A549 (cell line): ENCODE measurements around the gene NAALADL1. TPM values are rescaled to one million over a fixed set of nuclear protein-coding genes. Genes with fewer than 3 reads are reported as not detected.
A peak's percentile ranks its signal among the peaks of the same experiment; 100 is the strongest.

Experiments
- ATAC-seq, 2 experiments: fragments of 200-7000 bp in 1 of 2; fragments of >200 bp in 1 of 2; cut with Nextera tagmentation in 1 of 2; cut with Tn5 transposase in 1 of 2; 3 replicates each; pipeline versions ENCODE4 v1.8.0 to v1.9.1; 2018 to 2020; ENCODE audit warnings: mild to moderate bottlenecking in 1 of 2, moderate library complexity in 1 of 2
- CTCF ChIA-PET: fragments of 300-600 bp; sonication (Branson Sonifier 250); formaldehyde crosslinking; extraction: SDS; loops from one replicate; lab custom pipeline; 2021; ENCODE audit warnings: antibody characterized with exemption, inconsistent platforms; lab: Yijun Ruan, JAX
- POLR2A ChIA-PET: fragments of 350-600 bp; formaldehyde crosslinking; extraction: SDS; loops from one replicate; lab custom pipeline; 2021; ENCODE audit warnings: antibody characterized with exemption, inconsistent platforms; lab: Yijun Ruan, JAX
- DNase-seq, 2 experiments: peaks; one replicate each; pipeline versions ENCODE4 v3.0.0 to v3.0.0-alpha.2; 2011 to 2016; ENCODE audit warnings: low read depth in 1 of 2, low spot score in 1 of 2
- FAIRE-seq: peaks from 2 replicates; lab custom pipeline; 2011; peaks lifted over from hg19 to GRCh38; lab: Jason Lieb, UNC
- H3K27ac ChIP-seq, 2 experiments: fragments of >200 bp; sonication (Bioruptor Twin); formaldehyde crosslinking; 3 replicates each; pipeline ENCODE4 v1.5.1; 2016 to 2017
- H3K4me1 ChIP-seq: fragments of >200 bp; sonication (Bioruptor Twin); formaldehyde crosslinking; 3 replicates; pipeline ENCODE4 v1.6.1; 2016
- H3K4me2 ChIP-seq: fragments of >200 bp; sonication (Bioruptor Twin); formaldehyde crosslinking; 3 replicates; pipeline ENCODE4 v1.6.1; 2016
- H3K4me3 ChIP-seq: fragments of >200 bp; sonication (Bioruptor Twin); formaldehyde crosslinking; 3 replicates; pipeline ENCODE4 v1.5.1; 2016
- H3K9me3 ChIP-seq: fragments of >200 bp; sonication (Bioruptor Twin); formaldehyde crosslinking; 3 replicates; pipeline ENCODE4 v1.6.1; 2016
- ATOH8 ChIP-seq: fragments of 250-450 bp; sonication (Bioruptor Pico); IDR thresholded peaks from 2 replicates; pipeline ENCODE4 v1.5.0; 2020; ENCODE audit warnings: low read depth, mild to moderate bottlenecking, moderate library complexity
- BCL3 ChIP-seq: fragments of >200 bp; sonication (Bioruptor Twin); formaldehyde crosslinking; IDR thresholded peaks from 3 replicates; pipeline ENCODE4 v1.6.1; 2016
- BHLHE40 ChIP-seq: IDR thresholded peaks from 2 replicates; pipeline ENCODE4 v1.6.1; 2012; ENCODE audit warnings: low read depth, low read length, inconsistent platforms
- CBX2 ChIP-seq: fragments of 200-600 bp; sonication (generic); IDR thresholded peaks from 2 replicates; pipeline ENCODE4 v1.6.1; 2016; ENCODE audit warnings: low read depth, mild to moderate bottlenecking, borderline replicate concordance
- CEBPB ChIP-seq, 2 experiments: fragments of >200 bp in 1 of 2; sonication (Bioruptor Twin) in 1 of 2; formaldehyde crosslinking in 1 of 2; IDR thresholded peaks; 2 replicates each; pipeline ENCODE4 v1.6.1; 2012 to 2016
- CHD2 ChIP-seq: fragments of 150-350 bp; IDR thresholded peaks from 2 replicates; pipeline ENCODE4 v1.6.1; 2014; ENCODE audit warnings: low read length; ENCODE audit not compliant: partially characterized antibody
- EHF ChIP-seq: fragments of 250-450 bp; sonication (Bioruptor Pico); IDR thresholded peaks from 2 replicates; pipeline ENCODE4 v1.5.0; 2020; ENCODE audit warnings: mild to moderate bottlenecking
- ELK1 ChIP-seq: fragments of 150-350 bp; IDR thresholded peaks from 2 replicates; pipeline ENCODE4 v1.6.1; 2014; ENCODE audit warnings: low read depth, mild to moderate bottlenecking, low read length
- FOSB ChIP-seq: fragments of 250-450 bp; sonication (Bioruptor Pico); IDR thresholded peaks from 2 replicates; pipeline ENCODE4 v1.5.0; 2020; ENCODE audit warnings: mild to moderate bottlenecking, moderate library complexity
- FOXS1 ChIP-seq: fragments of 250-450 bp; sonication (Bioruptor Pico); IDR thresholded peaks from 2 replicates; pipeline ENCODE4 v1.5.0; 2020; ENCODE audit warnings: mild to moderate bottlenecking, moderate library complexity
- HEYL ChIP-seq: fragments of 250-450 bp; sonication (Bioruptor Pico); IDR thresholded peaks from 2 replicates; pipeline ENCODE4 v1.8.0; 2021; ENCODE audit warnings: mild to moderate bottlenecking, moderate library complexity
- HOXB5 ChIP-seq: fragments of 250-450 bp; sonication (Bioruptor Pico); IDR thresholded peaks from 2 replicates; pipeline ENCODE4 v1.5.0; 2020; ENCODE audit warnings: mild to moderate bottlenecking, moderate library complexity
- JUN ChIP-seq, 2 experiments: fragments of >200 bp; sonication (Bioruptor Twin); formaldehyde crosslinking; IDR thresholded peaks; 2 replicates in 1 of 2; 3 replicates in 1 of 2; pipeline ENCODE4 v1.6.1; 2016 to 2017
- KDM1A ChIP-seq: fragments of 200-600 bp; sonication (generic); IDR thresholded peaks from 2 replicates; pipeline ENCODE4 v1.6.1; 2016; ENCODE audit warnings: low read depth, mild to moderate bottlenecking
- MAFK ChIP-seq: fragments of 450-650 bp; IDR thresholded peaks from 2 replicates; pipeline ENCODE4 v1.6.1; 2014; ENCODE audit not compliant: partially characterized antibody
- MYC ChIP-seq: IDR thresholded peaks from 2 replicates; pipeline ENCODE4 v1.6.1; 2012; ENCODE audit warnings: mild to moderate bottlenecking, inconsistent platforms, low read length, improper control_type of control experiment, borderline replicate concordance
- NFE2L2 ChIP-seq: fragments of 150-350 bp; conservative IDR thresholded peaks from 2 replicates; pipeline ENCODE4 v1.6.1; 2014; ENCODE audit warnings: low read length
- NPAS2 ChIP-seq: fragments of 250-450 bp; sonication (Bioruptor Pico); IDR thresholded peaks from 2 replicates; pipeline ENCODE4 v1.8.0; 2022; ENCODE audit warnings: mild to moderate bottlenecking, moderate library complexity, borderline replicate concordance
- PBX3 ChIP-seq: IDR thresholded peaks from 2 replicates; pipeline ENCODE4 v1.6.1; 2012
- PHF8 ChIP-seq: fragments of 200-600 bp; sonication (generic); IDR thresholded peaks from 2 replicates; pipeline ENCODE4 v1.6.1; 2016; ENCODE audit warnings: low read depth, mild to moderate bottlenecking, antibody characterized with exemption, moderate library complexity, borderline replicate concordance
- RCOR1 ChIP-seq: fragments of 150-350 bp; IDR thresholded peaks from 2 replicates; pipeline ENCODE4 v1.6.1; 2014; ENCODE audit warnings: antibody characterized with exemption, low read length, low read depth
- SMC3 ChIP-seq: fragments of >200 bp; sonication (Bioruptor Twin); formaldehyde crosslinking; IDR thresholded peaks from 3 replicates; pipeline ENCODE4 v1.6.1; 2018; ENCODE audit warnings: inconsistent platforms
- USF2 ChIP-seq: fragments of 450-650 bp; IDR thresholded peaks from 2 replicates; pipeline ENCODE4 v1.6.1; 2014; ENCODE audit warnings: antibody characterized with exemption
- WGBS: methylation state at CpG from one replicate; pipeline ENCODE4 v1.1.6; 2017; ENCODE audit errors: missing lambda C conversion rate; 5-methylcytosine and 5-hydroxymethylcytosine counted together
- polyA plus RNA-seq, 4 experiments: library from polyadenylated mRNA; depleted of rRNA in 3 of 4; stranded (reverse); fragments of >200 nt; fragmentation: RNase III in 1 of 4; extraction: RNeasy Plus Mini Kit Qiagen cat#74134 plus additional on column Dnase treatment in 1 of 4; gene quantifications; 2 replicates in 3 of 4; 3 replicates in 1 of 4; pipeline ENCODE4 v1.2.3, GENCODE V29; 2011 to 2017

NAALADL1 gene
- polyA plus RNA-seq, 2 of the 4 experiments (the other 2 are of a cell fraction), result not detected

- no peak for FAIRE-seq
- H3K9me3 ChIP-seq, result no peaks in the 10 kb centered on the region
Observed at GRCh38 chr11:65002706-65003105, 55.6 kb downstream of the NAALADL1 start.

GRCh38 chr11:64999478-64999877 lies 58.9 kb downstream of the NAALADL1 start:
- POLR2A ChIA-PET, result no interaction called here
- 0 out of 2 replicates have a peak, but pooled peaks have one; percentile 43 for TF ChIP-seq HOXB5
- TF ChIP-seq ELK1, result no peak
- no peak for TF ChIP-seq PBX3
- no peak for DNase-seq
- no peak for ATAC-seq
- Histone ChIP-seq H3K9me3 (no peaks in the 10 kb centered on the region), H3K4me2 (peak overlapping the region; percentile 63), H3K4me1 (peaks cover 29% of the 10 kb centered on the region), H3K4me3 (no peak overlapping the region), H3K27ac (peak overlapping the region; percentile 61 to 80; a peak in 5 of 6 replicates)
- 73% methylated on average over 1 of the region's 1 CpG for WGBS
- no peak for FAIRE-seq
- CTCF ChIA-PET, result interaction anchor here (1.2 to 6.4 kb wide), 5 partner anchors 9 to 152 kb away, joined by 3 to 47 read pairs (median 7); partner anchors contain the start of gene ARL2

More at GRCh38 chr11:65002706-65003105, 55.6 kb downstream of the NAALADL1 start:
- ATAC-seq (no peak), DNase-seq (no peak)
- H3K4me3 ChIP-seq, result no peak overlapping the region
- no peak overlapping the region for H3K27ac ChIP-seq
- ChIA-PET CTCF (interaction anchor here (0.6 to 4.7 kb wide), 7 partner anchors 11 to 125 kb away, joined by 3 to 43 read pairs (median 4); partner anchors contain the start of genes ARL2 and PPP2R5B), POLR2A (no interaction called here)
- H3K4me2 ChIP-seq, result no peak overlapping the region
- H3K4me1 ChIP-seq, result peaks cover 31% of the 10 kb centered on the region
- TF ChIP-seq ATOH8 (CRISPR knock-in tag) (no peak), NFE2L2 (no peak), FOXS1 (CRISPR knock-in tag) (no peak), PHF8 (no peak), BHLHE40 (no peak), USF2 (no peak), MYC (no peak), SMC3 (no peak), NPAS2 (CRISPR knock-in tag) (no peak), CEBPB (IDR thresholded peaks at IDR 0.05) (no peak), MAFK (no peak), CBX2 (no peak)
- WGBS, result 86% methylated on average over 5 of the region's 5 CpGs

DNA sequence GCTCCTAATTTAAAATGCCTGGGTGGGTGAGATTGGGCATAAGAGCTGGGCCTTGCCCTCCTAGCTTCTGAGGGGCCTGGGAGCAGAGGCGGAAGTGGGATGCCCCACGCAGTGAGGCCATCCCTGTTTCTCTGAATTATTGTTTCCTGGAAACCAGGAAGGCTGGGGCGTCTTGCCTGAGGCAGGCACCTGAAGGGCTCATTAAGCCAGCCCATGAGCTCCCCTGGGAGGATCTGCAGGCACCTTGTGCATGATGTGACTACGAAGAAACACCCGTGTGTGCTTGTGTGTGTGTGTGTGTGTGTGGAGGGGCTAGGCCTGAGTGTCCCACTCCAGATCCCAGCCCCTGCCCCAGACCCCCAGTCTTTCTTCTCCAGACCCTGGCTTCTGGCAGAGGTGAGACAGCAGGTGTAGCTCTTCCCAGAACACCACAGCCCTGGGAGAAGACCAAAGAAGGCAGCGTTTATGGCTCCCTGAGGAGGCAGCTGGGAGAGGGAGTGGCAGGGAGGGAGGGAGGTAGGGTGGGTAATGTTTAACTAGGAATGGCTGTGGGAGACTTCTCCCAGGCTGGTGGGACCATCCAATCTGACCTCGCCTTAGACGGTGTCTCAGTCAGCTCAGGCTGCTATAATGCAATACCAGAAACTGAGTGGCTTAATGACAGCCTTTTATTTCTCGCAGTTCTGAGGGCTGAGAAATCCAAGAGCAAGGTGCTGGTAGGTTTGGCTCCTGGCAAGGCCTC lies 59.5 kb downstream of the NAALADL1 start:
- WGBS, result 40% methylated on average over 8 of the region's 9 CpGs
- Histone ChIP-seq H3K4me2 (peak overlapping the region; percentile 63), H3K4me1 (peaks cover 29% of the 10 kb centered on the region)
- POLR2A ChIA-PET, result interaction anchor here (0.7 to 1.2 kb wide), 2 partner anchors 8 to 102 kb away, joined by 3 to 4 read pairs; no protein-coding TSS in a partner anchor
- CTCF ChIA-PET, result interaction anchor here (0.8 to 6.4 kb wide), 10 partner anchors 9 to 151 kb away, joined by 3 to 47 read pairs (median 8); partner anchors contain the start of gene ARL2
- no peak for TF ChIP-seq FOSB
- TF ChIP-seq CHD2, result no peak
- TF ChIP-seq JUN (IDR thresholded peaks at IDR 0.05), result no peak
- no peak for TF ChIP-seq BCL3
- no peak for TF ChIP-seq KDM1A
- TF ChIP-seq HEYL (CRISPR knock-in tag), result no peak
- no peak for TF ChIP-seq RCOR1
- TF ChIP-seq EHF (CRISPR knock-in tag), result no peak
- TF ChIP-seq, all 56 proteins: peak for 0
- ATAC-seq (peak; percentile 40 to 71), FAIRE-seq (no peak), DNase-seq (peak; percentile 65 to 68)
- Histone ChIP-seq H3K4me3 (no peak overlapping the region), H3K27ac (peak overlapping the region; percentile 61 to 80), H3K9me3 (no peaks in the 10 kb centered on the region)
